ENCODE measurements around the gene TSC22D2.
"Not testable (repeated sequence)": the region's sequence is repeated elsewhere in the genome, so short reads cannot be mapped to it uniquely, and the experiment has no call there.

Gene TSC22D2

DNA sequence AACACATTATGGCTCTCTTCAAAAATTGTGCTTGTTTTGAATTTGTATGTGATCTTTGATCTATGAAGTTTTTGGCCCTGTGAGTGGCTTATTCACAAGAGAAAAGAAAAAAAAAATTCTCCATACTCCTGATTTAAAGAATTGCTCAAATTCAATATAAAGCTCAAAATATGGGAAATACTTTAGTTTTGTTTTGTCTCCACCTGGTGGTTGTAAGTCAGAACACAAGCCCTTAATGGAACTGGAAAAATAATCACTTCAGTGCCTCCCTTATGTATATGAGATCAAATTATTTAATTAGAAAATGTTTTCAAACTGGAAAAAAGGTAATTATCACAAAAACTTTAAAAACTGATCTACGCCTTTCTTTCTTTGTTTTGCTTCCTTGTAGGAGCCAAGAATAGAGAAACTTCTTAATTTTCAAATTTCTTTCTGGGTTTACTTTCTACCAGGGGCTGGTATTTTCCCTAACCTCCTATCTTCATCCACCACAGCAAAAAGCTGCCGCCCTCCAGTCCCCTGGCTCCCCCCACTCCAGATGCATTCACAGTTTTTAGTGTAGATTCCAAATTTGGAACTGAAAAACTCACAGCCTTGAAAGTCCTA, 87.6 kb downstream of the TSC22D2 start:
- H3K27ac ChIP-seq: no peak overlapping the region
- TF ChIP-seq, protein P1, sequence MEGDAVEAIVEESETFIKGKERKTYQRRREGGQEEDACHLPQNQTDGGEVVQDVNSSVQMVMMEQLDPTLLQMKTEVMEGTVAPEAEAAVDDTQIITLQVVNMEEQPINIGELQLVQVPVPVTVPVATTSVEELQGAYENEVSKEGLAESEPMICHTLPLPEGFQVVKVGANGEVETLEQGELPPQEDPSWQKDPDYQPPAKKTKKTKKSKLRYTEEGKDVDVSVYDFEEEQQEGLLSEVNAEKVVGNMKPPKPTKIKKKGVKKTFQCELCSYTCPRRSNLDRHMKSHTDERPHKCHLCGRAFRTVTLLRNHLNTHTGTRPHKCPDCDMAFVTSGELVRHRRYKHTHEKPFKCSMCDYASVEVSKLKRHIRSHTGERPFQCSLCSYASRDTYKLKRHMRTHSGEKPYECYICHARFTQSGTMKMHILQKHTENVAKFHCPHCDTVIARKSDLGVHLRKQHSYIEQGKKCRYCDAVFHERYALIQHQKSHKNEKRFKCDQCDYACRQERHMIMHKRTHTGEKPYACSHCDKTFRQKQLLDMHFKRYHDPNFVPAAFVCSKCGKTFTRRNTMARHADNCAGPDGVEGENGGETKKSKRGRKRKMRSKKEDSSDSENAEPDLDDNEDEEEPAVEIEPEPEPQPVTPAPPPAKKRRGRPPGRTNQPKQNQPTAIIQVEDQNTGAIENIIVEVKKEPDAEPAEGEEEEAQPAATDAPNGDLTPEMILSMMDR (conservative IDR thresholded peaks at IDR 0.05): peak; percentile 90
- no peak for TF ChIP-seq ZFX (IDR thresholded peaks at IDR 0.05)

DNA sequence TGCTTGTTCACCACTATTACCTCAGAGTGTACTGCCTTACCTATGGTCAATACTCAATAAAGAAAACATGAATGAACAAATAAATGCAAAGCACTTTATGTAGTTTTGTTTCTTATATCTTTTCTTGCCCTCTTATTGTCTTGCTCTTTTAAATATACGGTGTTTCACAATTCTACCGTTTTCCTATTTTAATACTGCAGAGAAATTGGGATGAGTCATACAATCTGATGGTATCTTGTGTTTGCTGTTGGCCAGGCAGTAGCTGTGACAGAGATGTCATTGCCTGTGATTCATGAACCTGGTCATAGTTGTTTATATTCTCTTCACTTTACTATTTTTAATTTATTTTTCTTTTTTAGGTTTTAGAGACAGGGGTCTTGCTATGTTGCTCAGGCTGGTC, 89.9 kb downstream of the TSC22D2 start:
- no peak overlapping the region for H3K27ac ChIP-seq
- TF ChIP-seq ZFX (IDR thresholded peaks at IDR 0.05): no peak
- TF ChIP-seq, protein P1 (conservative IDR thresholded peaks at IDR 0.05): no peak

DNA sequence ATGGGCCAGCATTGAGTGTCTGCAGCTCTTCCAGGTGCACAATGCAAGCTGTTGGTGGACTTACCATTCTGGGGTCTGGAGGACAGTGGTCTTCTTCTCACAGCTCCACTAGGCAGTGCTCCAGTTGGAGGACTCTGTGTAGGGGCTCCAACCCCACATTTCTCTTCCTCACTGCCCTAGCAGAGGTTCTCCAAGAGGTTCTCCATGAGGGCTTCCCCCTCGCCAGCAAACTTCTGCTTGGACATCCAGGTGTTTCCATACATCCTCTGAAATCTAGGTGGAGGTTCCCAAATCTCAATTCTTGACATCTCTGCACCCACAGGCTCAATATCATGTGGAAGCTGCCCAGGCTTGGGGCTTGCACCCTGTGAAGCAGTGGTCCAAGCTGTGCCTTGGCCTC, 92.9 kb downstream of the TSC22D2 start:
- H3K27ac ChIP-seq: not testable (repeated sequence)

DNA sequence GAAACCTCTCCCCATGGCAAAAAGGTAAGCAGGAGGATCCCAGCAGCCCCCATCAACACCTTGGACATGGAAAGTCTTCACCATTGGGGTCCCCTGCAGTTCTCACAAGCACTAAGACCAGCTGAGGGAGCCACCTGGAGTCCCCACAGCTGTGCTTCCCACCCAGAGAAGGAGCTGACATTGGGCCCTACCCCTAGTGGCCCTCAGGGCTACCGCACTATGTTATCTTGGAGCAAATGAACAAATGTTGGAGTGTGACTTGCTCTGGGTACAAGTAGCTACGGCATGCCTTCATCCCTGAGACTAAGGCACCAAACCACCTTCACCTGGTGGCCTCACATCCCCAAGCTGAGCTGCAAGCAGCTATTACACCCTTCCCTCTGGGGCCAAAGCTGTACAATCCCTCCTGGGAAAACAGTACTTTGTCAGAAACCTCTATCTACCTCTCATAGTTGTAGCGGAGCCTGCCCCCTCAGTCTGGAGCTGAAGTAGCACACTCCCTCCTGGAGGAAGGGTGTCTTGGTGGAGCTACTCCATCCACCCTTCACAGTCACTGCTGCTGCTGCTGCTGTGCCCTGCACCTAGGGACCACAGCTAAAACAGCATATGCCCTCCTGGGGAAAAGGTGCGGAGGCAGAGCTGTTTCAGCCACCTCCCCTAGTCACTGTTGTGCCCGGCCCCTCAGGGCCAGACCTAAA, 95.5 kb downstream of the TSC22D2 start:
- H3K27ac ChIP-seq: no peak overlapping the region
- TF ChIP-seq ZFX (IDR thresholded peaks at IDR 0.05): no peak
- TF ChIP-seq, protein P1 (conservative IDR thresholded peaks at IDR 0.05): no peak

DNA sequence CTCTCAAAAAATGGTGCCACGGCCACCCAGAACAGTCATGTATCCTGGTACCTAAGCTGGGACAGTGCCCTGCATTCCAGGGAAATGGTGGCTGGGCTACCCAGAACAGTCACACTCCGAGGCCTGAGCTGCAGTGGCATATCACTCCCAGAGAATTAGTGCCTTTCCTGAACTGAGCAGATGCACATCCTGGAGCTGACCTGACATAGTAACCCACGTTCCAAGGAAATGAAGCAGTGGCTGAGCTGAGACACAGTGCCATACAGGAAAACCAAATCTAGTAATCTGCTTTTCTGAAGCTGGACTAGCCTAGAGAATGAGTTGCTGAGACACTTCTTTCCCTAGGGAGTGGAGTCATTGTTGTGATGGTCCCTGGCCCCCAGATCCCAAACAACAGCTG, 96.4 kb downstream of the TSC22D2 start:
- TF ChIP-seq, protein P1 (conservative IDR thresholded peaks at IDR 0.05): no peak
- no peak for TF ChIP-seq ZFX (IDR thresholded peaks at IDR 0.05)
- no peak overlapping the region for H3K27ac ChIP-seq

DNA sequence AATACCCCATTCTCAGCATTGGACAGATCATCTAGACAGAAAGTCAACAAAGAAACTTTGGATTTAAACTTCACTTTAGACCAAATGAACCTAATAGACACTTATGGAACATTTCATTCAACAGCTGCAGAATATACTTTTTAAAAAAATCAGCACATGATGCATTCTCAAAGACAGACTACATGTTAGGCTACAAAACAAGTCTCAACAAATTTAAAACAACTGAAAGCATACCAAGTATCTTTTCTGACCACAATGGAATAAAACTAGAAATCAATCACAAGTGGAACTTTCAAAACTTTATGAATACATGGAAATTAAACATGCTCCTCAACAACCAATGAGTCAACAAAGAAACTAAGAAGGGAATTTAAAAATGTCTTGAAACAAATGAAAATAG, 100.3 kb downstream of the TSC22D2 start:
- TF ChIP-seq ZFX (IDR thresholded peaks at IDR 0.05): no peak
- TF ChIP-seq, protein P1 (conservative IDR thresholded peaks at IDR 0.05): no peak
- H3K27ac ChIP-seq: no peak overlapping the region

DNA sequence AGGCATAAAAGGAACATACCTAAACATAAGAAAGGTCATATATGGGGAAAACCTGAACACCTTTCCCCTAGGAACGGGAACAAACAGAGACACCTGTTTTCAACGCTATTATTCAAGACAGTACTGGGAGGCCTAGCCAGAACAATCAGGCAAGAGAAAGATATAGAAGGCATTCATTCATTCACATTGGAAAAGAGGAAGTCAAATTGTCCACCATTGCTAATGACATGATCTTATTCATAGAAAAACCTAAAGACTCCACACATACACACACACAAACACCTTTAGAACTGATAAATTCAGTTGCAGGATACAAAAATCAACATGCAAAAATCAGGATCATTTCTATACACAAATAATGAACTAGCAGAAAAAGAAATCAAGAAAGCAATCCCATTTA, 101.7 kb downstream of the TSC22D2 start:
- TF ChIP-seq, protein P1 (conservative IDR thresholded peaks at IDR 0.05): no peak
- no peak for TF ChIP-seq ZFX (IDR thresholded peaks at IDR 0.05)
- no peak overlapping the region for H3K27ac ChIP-seq
